Peyer's patch (tissue), 4 donors: ENCODE measurements around the gene TTYH3.
"Not testable (repeated sequence)": the region's sequence is repeated elsewhere in the genome, so short reads cannot be mapped to it uniquely, and the experiment has no call there.

ENCODE experiments used
- CTCF ChIP-seq, 6 experiments: fragments of 450-650 bp in 4 of 6; fragments of 200-600 bp in 2 of 6; sonication (generic) in 1 of 6; IDR thresholded peaks; one replicate each; pipeline ENCODE4 v1.5.1; 2017 to 2019; ENCODE audit warnings: antibody characterized with exemption in 6 of 6, mild to moderate bottlenecking in 3 of 6, moderate library complexity in 1 of 6
- POLR2A ChIP-seq, 2 donors: fragments of 450-650 bp; IDR thresholded peaks; one replicate each; pipeline ENCODE4 v1.5.1; 2017; ENCODE audit warnings: antibody characterized with exemption in 2 of 2, mild to moderate bottlenecking in 2 of 2, moderate library complexity in 2 of 2

- not testable (repeated sequence) for TF ChIP-seq POLR2A, CTCF (IDR thresholded peaks at IDR 0.05)
These were observed 44.8 kb downstream of the TTYH3 start for GRCh38 chr7:2676576-2676975.
